ENCODE results near the gene ATAD3A. TPM values are rescaled to one million over a fixed set of nuclear protein-coding genes. Genes with fewer than 3 reads are reported as not detected.
"Not testable (repeated sequence)": the region's sequence is repeated elsewhere in the genome, so short reads cannot be mapped to it uniquely, and the experiment has no call there.

Gene ATAD3A
- total RNA-seq, 4 donors from 2014 or later: 14.9 to 72.6 (median 24.4) TPM

DNA sequence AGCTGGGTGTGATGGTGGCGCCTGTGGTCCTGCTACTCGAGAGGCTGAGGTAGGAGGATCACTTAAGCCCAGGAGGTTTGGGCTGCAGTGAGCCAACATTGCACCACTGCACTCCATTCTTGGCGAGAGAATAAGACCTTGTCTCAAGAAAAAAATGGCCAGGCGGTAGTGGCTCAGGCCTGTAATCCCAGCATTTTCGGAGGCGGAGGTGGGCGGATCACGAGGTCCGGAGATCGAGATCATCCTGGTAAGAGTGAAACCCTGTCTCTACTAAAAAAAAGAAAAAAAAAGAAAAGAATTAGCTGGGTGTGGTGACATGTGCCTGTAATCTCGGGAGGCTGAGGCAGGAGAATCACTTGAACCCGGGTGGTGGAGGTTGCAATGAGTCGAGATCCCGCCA is 29.1 kb upstream of the ATAD3A start:
- no peak for TF ChIP-seq POLR2A (IDR thresholded peaks at IDR 0.05)
- TF ChIP-seq, protein P1, sequence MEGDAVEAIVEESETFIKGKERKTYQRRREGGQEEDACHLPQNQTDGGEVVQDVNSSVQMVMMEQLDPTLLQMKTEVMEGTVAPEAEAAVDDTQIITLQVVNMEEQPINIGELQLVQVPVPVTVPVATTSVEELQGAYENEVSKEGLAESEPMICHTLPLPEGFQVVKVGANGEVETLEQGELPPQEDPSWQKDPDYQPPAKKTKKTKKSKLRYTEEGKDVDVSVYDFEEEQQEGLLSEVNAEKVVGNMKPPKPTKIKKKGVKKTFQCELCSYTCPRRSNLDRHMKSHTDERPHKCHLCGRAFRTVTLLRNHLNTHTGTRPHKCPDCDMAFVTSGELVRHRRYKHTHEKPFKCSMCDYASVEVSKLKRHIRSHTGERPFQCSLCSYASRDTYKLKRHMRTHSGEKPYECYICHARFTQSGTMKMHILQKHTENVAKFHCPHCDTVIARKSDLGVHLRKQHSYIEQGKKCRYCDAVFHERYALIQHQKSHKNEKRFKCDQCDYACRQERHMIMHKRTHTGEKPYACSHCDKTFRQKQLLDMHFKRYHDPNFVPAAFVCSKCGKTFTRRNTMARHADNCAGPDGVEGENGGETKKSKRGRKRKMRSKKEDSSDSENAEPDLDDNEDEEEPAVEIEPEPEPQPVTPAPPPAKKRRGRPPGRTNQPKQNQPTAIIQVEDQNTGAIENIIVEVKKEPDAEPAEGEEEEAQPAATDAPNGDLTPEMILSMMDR (IDR thresholded peaks at IDR 0.05): no peak
- Histone ChIP-seq H3K4me3 (no peak overlapping the region), H3K4me1 (no peaks in the 10 kb centered on the region), H3K9me3 (no peaks in the 10 kb centered on the region), H3K27ac (no peak overlapping the region), H3K36me3 (peaks cover 0 to 63% (median 0%) of the 10 kb centered on the region in 3 donors), H3K27me3 (no peaks in the 10 kb centered on the region)
- DNase-seq: no peak

DNA sequence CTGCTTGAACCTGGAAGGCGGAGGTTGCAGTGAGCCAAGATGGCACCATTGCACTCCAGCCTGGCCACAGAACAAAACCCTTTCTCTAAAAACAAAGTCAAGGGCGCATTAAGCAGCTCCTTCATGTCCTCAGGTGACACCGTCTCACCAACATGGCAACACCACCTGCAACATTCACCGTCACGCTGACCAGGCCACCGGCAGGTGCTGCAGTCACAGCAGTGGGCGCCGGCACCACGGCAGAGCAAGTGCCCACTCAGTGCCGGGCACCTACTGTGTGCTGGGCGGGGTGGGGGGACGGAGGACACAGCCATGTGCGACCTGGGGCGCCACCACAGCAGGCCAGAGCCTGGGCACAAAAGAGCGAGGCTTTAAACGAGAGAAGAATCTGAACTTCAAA is 28.2 kb upstream of the ATAD3A start:
- H3K27ac ChIP-seq: no peak overlapping the region
- TF ChIP-seq, protein P1 (IDR thresholded peaks at IDR 0.05): no peak
- TF ChIP-seq POLR2A (IDR thresholded peaks at IDR 0.05): no peak
- peaks cover 0 to 66% (median 0%) of the 10 kb centered on the region in 3 donors for H3K36me3 ChIP-seq
- no peak overlapping the region for H3K4me3 ChIP-seq
- H3K9me3 ChIP-seq: no peaks in the 10 kb centered on the region
- H3K4me1 ChIP-seq: no peaks in the 10 kb centered on the region
- no peaks in the 10 kb centered on the region for H3K27me3 ChIP-seq
- no peak for DNase-seq

DNA sequence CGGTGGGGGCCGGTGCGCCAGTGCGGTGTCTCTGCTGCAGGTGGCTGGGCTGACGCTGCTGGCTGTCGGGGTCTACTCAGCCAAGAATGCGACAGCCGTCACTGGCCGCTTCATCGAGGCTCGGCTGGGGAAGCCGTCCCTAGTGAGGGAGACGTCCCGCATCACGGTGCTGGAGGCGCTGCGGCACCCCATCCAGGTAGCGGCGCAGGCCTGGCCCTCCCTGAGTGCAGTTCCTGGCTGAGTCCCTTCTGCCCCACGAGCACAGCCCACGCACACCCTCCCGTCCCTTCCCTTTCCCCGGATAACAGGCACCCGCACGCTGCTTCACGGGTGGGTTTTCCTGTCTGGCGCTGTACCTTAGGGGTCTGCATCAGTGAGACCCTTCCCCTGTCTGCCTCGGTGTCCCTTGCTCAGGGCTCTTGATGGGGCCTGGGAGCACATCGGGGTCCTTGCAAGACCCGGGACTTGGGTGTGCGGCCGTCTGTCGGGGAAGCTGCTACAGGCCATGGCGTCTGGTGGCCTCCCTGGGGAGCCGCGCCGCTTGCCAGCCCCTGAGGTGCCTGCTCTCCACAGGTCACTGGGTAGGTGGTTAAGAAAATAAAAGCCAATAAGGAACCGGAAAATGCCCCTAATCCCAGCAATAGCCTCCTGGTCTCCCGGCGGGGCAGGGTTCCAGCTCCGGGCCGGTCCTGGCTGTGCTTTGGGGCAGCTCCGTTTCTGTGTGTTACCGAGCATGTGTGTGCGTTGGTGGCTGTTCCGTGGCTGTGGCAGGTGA is 26.8 kb upstream of the ATAD3A start:
- DNase-seq: not testable (repeated sequence)

DNA sequence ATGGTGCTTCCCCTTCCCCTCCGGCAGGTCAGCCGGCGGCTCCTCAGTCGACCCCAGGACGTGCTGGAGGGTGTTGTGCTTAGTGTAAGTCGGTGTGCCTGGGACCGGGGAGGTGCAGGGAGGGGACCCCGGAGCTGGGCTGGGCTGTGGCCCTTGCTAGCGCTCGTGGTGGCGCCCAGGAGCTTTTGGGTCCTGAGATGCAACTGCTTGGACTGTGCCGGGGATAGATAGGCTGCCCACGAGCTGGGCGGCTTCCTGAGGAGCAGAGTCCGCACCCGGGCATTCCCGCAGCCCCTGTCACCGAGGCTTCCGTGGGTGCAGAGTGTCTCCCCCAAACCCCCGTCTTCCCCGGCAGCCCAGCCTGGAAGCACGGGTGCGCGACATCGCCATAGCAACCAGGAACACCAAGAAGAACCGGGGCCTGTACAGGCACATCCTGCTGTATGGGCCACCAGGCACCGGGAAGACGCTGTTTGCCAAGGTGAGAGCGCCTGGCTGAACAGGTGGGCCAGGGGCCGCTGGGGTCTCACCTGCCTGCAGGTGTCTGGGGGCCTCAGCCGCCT is 26.1 kb upstream of the ATAD3A start:
- not testable (repeated sequence) for H3K4me3 ChIP-seq, H3K4me1 ChIP-seq, H3K27ac ChIP-seq, DNase-seq, H3K27me3 ChIP-seq, H3K9me3 ChIP-seq
- H3K36me3 ChIP-seq: peaks cover 0 to 69% (median 0%) of the 10 kb centered on the region in 3 donors

More for the DNA sequence above, 26.8 kb upstream of the ATAD3A start:
- peaks cover 0 to 69% (median 0%) of the 10 kb centered on the region in 3 donors for H3K36me3 ChIP-seq
- not testable (repeated sequence) for H3K27me3 ChIP-seq, H3K4me3 ChIP-seq, H3K27ac ChIP-seq, H3K9me3 ChIP-seq, H3K4me1 ChIP-seq

DNA sequence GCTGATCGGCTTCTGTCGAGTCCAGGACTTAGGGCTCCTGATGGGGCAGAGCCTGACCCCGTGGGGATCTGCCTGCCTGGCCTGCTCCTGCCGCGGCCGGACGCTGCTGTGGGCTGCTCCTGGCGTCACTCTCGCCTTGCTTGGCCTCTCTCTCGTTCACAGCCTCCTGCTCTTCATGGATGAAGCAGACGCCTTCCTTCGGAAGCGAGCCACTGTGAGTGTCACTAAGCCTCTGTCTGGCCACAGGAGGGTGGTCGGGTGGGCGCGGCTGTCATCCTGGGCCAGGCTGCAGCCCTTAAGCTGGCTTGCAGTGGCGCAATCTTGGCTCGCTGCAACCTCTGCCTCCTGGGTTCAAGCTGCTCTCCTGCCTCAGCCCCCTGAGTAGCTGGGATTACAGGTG is 24.3 kb upstream of the ATAD3A start:
- Histone ChIP-seq H3K9me3 (no peaks in the 10 kb centered on the region), H3K27ac (no peak overlapping the region), H3K4me3 (no peak overlapping the region), H3K27me3 (no peaks in the 10 kb centered on the region), H3K4me1 (no peaks in the 10 kb centered on the region), H3K36me3 (peaks cover 0 to 74% (median 0%) of the 10 kb centered on the region in 3 donors)
- no peak for DNase-seq
- TF ChIP-seq POLR2A (IDR thresholded peaks at IDR 0.05): no peak
- TF ChIP-seq, protein P1 (IDR thresholded peaks at IDR 0.05): no peak

DNA sequence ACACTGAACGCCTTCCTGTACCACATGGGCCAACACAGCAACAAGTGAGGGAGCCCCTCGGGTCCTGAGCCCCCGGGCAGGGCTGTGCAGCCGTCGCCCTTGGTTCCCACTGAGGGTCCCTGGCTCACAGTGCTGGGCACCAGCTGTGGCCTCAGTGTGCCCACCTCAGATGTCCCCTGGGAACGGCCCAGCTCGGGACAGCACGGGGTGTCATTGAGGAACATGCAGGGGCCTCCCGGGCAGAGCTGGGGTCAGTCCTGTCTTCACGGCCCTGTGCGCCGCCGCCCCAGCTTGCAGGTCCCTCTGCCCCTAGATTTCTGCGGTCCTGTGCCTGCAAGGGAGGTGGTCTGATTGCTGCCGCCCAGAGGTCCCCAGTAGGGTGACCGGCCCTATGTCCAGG is 22.7 kb upstream of the ATAD3A start:
- no peak overlapping the region for H3K4me3 ChIP-seq
- no peaks in the 10 kb centered on the region for H3K9me3 ChIP-seq
- H3K27ac ChIP-seq: no peak overlapping the region
- no peaks in the 10 kb centered on the region for H3K4me1 ChIP-seq
- H3K36me3 ChIP-seq: peaks cover 0 to 63% (median 0%) of the 10 kb centered on the region in 3 donors
- no peak for DNase-seq
- TF ChIP-seq POLR2A (IDR thresholded peaks at IDR 0.05): no peak
- TF ChIP-seq, protein P1 (IDR thresholded peaks at IDR 0.05): no peak
- H3K27me3 ChIP-seq: no peaks in the 10 kb centered on the region

Measured in Peyer's patch (tissue), 4 donors.